H9 (cell line): ENCODE measurements around the gene GIT2. TPM values are rescaled to one million over a fixed set of nuclear protein-coding genes. Genes with fewer than 3 reads are reported as not detected.
A peak's percentile ranks its signal among the peaks of the same experiment; 100 is the strongest.

Experiments used
- DNase-seq: peaks from one replicate; pipeline ENCODE4 v3.0.0-alpha.2; 2017
- H2AFZ ChIP-seq: one replicate; pipeline ENCODE4 v1.6.1; 2013; ENCODE audit warnings: mild to moderate bottlenecking, low read length, control low read depth, moderate library complexity
- H2AK5ac ChIP-seq: 2 replicates; pipeline ENCODE4 v1.6.1; 2013; ENCODE audit warnings: low read length, control low read depth, mixed read lengths; ENCODE audit not compliant: insufficient read length
- H2BK120ac ChIP-seq: one replicate; pipeline ENCODE4 v1.6.1; 2013; ENCODE audit warnings: low read depth, mild to moderate bottlenecking, low read length, control low read depth, inconsistent platforms; ENCODE audit not compliant: poor library complexity, severe bottlenecking
- H2BK12ac ChIP-seq: 2 replicates; pipeline ENCODE4 v1.6.1; 2013; ENCODE audit warnings: low read length, control low read depth, mixed read lengths, low read depth; ENCODE audit not compliant: insufficient read length
- H2BK15ac ChIP-seq: 2 replicates; pipeline ENCODE4 v1.6.1; 2013; ENCODE audit warnings: low read depth, low read length, control low read depth
- H2BK20ac ChIP-seq: one replicate; pipeline ENCODE4 v1.6.1; 2013; ENCODE audit warnings: low read depth, mild to moderate bottlenecking, low read length, control low read depth, inconsistent platforms; ENCODE audit not compliant: poor library complexity, severe bottlenecking
- H2BK5ac ChIP-seq: 2 replicates; pipeline ENCODE4 v1.6.1; 2013; ENCODE audit warnings: low read length, control low read depth, mixed read lengths; ENCODE audit not compliant: insufficient read length
- H3K14ac ChIP-seq: 2 replicates; pipeline ENCODE4 v1.6.1; 2013; ENCODE audit warnings: low read length, control low read depth; ENCODE audit not compliant: insufficient read depth
- H3K18ac ChIP-seq: 2 replicates; pipeline ENCODE4 v1.6.1; 2013; ENCODE audit warnings: low read depth, mild to moderate bottlenecking, mixed read lengths, low read length, control low read depth; ENCODE audit not compliant: insufficient read length
- H3K23ac ChIP-seq: 2 replicates; pipeline ENCODE4 v1.6.1; 2013; ENCODE audit warnings: low read length, control low read depth, mixed read lengths, low read depth; ENCODE audit not compliant: insufficient read length
- H3K23me2 ChIP-seq: 2 replicates; pipeline ENCODE4 v1.6.1; 2013; ENCODE audit warnings: low read depth, mild to moderate bottlenecking, mixed read lengths, low read length, control low read depth; ENCODE audit not compliant: insufficient read length, poor library complexity, severe bottlenecking
- H3K27ac ChIP-seq: 2 replicates; pipeline ENCODE4 v1.5.1; 2013; ENCODE audit warnings: low read length, control low read depth, mixed read lengths, low read depth; ENCODE audit not compliant: insufficient read length
- H3K27me3 ChIP-seq: 2 replicates; pipeline ENCODE4 v1.6.1; 2013; ENCODE audit warnings: low read length, control low read depth, inconsistent platforms; ENCODE audit not compliant: insufficient read depth
- H3K4ac ChIP-seq: 2 replicates; pipeline ENCODE4 v1.6.1; 2013; ENCODE audit warnings: low read depth, mild to moderate bottlenecking, control low read depth, inconsistent platforms, low read length, moderate library complexity
- H3K4me1 ChIP-seq: 2 replicates; pipeline ENCODE4 v1.6.1; 2013; ENCODE audit warnings: low read length, control low read depth, inconsistent platforms; ENCODE audit not compliant: insufficient read depth
- H3K4me2 ChIP-seq: 2 replicates; pipeline ENCODE4 v1.6.1; 2013; ENCODE audit warnings: low read length, control low read depth, mixed read lengths; ENCODE audit not compliant: insufficient read length, insufficient read depth
- H3K56ac ChIP-seq: 2 replicates; pipeline ENCODE4 v1.6.1; 2013; ENCODE audit warnings: low read depth, mild to moderate bottlenecking, mixed read lengths, low read length, control low read depth; ENCODE audit not compliant: insufficient read length
- H3K79me1 ChIP-seq: 2 replicates; pipeline ENCODE4 v1.6.1; 2013; ENCODE audit warnings: low read depth, mild to moderate bottlenecking, moderate library complexity, low read length, control low read depth, inconsistent platforms; ENCODE audit not compliant: insufficient read depth, poor library complexity, severe bottlenecking
- H3K79me2 ChIP-seq: 2 replicates; pipeline ENCODE4 v1.6.1; 2013; ENCODE audit warnings: low read length, control low read depth, inconsistent platforms; ENCODE audit not compliant: insufficient read depth
- H3K9ac ChIP-seq: 2 replicates; pipeline ENCODE4 v1.6.1; 2013; ENCODE audit warnings: low read length, control low read depth, mixed read lengths; ENCODE audit not compliant: insufficient read length; ENCODE audit errors: extremely low read depth
- H3K9me3 ChIP-seq: one replicate; pipeline ENCODE4 v1.6.1; 2013; ENCODE audit warnings: low read depth, low read length, inconsistent platforms; ENCODE audit not compliant: control insufficient read depth
- H3T11ph ChIP-seq: one replicate; pipeline ENCODE4 v1.6.1; 2013; ENCODE audit warnings: mild to moderate bottlenecking, low read length, control low read depth, inconsistent platforms
- H4K20me1 ChIP-seq: one replicate; pipeline ENCODE4 v1.6.1; 2013; ENCODE audit not compliant: control insufficient read depth, insufficient read length, insufficient read depth
- H4K5ac ChIP-seq: 2 replicates; pipeline ENCODE4 v1.6.1; 2013; ENCODE audit warnings: low read depth, mild to moderate bottlenecking, mixed read lengths, low read length, control low read depth; ENCODE audit not compliant: insufficient read length
- H4K8ac ChIP-seq: replicated peaks from 2 replicates; pipeline ENCODE4 v1.6.1; 2013; ENCODE audit warnings: low read length, control low read depth, mixed read lengths, low read depth; ENCODE audit not compliant: insufficient read length
- H4K91ac ChIP-seq: 2 replicates; pipeline ENCODE4 v1.6.1; 2013; ENCODE audit warnings: low read depth, mild to moderate bottlenecking, moderate library complexity, mixed read lengths, low read length, control low read depth; ENCODE audit not compliant: insufficient read length
- H3K27ac Mint-ChIP-seq, 3 experiments: 2 replicates in 2 of 3; 3 replicates in 1 of 3; pipeline ENCODE4 v1.8.0; 2020 to 2021; ENCODE audit warnings: mixed read lengths in 3 of 3, mild to moderate bottlenecking in 1 of 3, moderate library complexity in 1 of 3
- H3K27me3 Mint-ChIP-seq: 2 replicates; pipeline ENCODE4 v1.8.0; 2021; ENCODE audit warnings: low read depth, mild to moderate bottlenecking, moderate library complexity, mixed read lengths
- H3K36me3 Mint-ChIP-seq, 3 experiments: 2 replicates in 2 of 3; 3 replicates in 1 of 3; pipeline ENCODE4 v1.8.0; 2020 to 2021; ENCODE audit warnings: low read depth in 3 of 3, mixed read lengths in 3 of 3; ENCODE audit not compliant: insufficient read depth in 1 of 3
- H3K4me1 Mint-ChIP-seq, 2 experiments: 2 replicates each; pipeline ENCODE4 v1.8.0; 2020; ENCODE audit warnings: mixed read lengths in 2 of 2
- H3K4me3 Mint-ChIP-seq, 2 experiments: 2 replicates in 1 of 2; 3 replicates in 1 of 2; pipeline ENCODE4 v1.8.0; 2020 to 2021; ENCODE audit warnings: mild to moderate bottlenecking in 2 of 2, mixed read lengths in 2 of 2, moderate library complexity in 1 of 2
- H3K9me3 Mint-ChIP-seq, 2 experiments: 2 replicates in 1 of 2; 3 replicates in 1 of 2; pipeline ENCODE4 v1.8.0; 2020; ENCODE audit warnings: mild to moderate bottlenecking in 2 of 2, mixed read lengths in 2 of 2, moderate library complexity in 1 of 2
- WGBS: extraction: QIAGEN DNeasy Blood & Tissue Kit; methylation state at CpG from one replicate; pipeline ENCODE4 v1.1.7; 2013; ENCODE audit warnings: missing lambda C conversion rate, low lambda C conversion rate, mixed read lengths; ENCODE audit not compliant: insufficient read length; ENCODE audit errors: extremely low coverage; 5-methylcytosine and 5-hydroxymethylcytosine counted together
- total RNA-seq: library from RNA; stranded (reverse); gene quantifications from 2 replicates; pipeline ENCODE4 v1.2.1, GENCODE V29; 2021
- TF ChIP-seq, protein P1 (sequence below): fragments of 200-600 bp; sonication (generic); conservative IDR thresholded peaks from 3 replicates; pipeline ENCODE4 v1.8.0; 2021; ENCODE audit warnings: antibody characterized with exemption, mild to moderate bottlenecking

The GIT2 gene
- total RNA-seq, 1 experiment from 2014 or later: 27.0 TPM

DNA sequence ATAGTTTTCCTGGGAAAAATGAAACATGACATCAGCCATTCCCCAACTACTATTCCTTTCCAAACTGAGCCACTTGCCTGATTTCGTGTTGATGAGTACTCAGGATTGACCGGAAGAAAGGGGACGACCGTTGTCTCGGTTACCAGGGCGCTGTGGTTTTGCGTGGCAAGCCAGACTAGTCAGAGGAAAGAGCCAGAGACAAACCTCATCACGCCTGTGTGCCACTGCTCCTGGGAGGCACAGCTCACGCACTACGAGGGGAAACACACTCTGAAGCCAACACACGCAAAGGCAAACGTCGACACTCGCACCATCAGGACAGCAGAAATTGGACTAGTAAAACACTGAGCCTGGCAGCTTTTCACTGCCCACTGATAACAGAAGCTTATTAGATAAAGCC is 35.0 kb downstream of the GIT2 start:
- no peak overlapping the region for H3K4me2 ChIP-seq
- no peaks in the 10 kb centered on the region for H3K23me2 ChIP-seq
- TF ChIP-seq, protein P1, sequence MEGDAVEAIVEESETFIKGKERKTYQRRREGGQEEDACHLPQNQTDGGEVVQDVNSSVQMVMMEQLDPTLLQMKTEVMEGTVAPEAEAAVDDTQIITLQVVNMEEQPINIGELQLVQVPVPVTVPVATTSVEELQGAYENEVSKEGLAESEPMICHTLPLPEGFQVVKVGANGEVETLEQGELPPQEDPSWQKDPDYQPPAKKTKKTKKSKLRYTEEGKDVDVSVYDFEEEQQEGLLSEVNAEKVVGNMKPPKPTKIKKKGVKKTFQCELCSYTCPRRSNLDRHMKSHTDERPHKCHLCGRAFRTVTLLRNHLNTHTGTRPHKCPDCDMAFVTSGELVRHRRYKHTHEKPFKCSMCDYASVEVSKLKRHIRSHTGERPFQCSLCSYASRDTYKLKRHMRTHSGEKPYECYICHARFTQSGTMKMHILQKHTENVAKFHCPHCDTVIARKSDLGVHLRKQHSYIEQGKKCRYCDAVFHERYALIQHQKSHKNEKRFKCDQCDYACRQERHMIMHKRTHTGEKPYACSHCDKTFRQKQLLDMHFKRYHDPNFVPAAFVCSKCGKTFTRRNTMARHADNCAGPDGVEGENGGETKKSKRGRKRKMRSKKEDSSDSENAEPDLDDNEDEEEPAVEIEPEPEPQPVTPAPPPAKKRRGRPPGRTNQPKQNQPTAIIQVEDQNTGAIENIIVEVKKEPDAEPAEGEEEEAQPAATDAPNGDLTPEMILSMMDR: no peak
- H3K27me3 ChIP-seq: no peaks in the 10 kb centered on the region
- no peak overlapping the region for H3K14ac ChIP-seq
- no peak overlapping the region for H3K27ac ChIP-seq
- no peak overlapping the region for H2BK20ac ChIP-seq
- H3K4me1 ChIP-seq: no peaks in the 10 kb centered on the region
- no peak overlapping the region for H2BK12ac ChIP-seq
- no peaks in the 10 kb centered on the region for H4K20me1 ChIP-seq
- H3K79me1 ChIP-seq: no peaks in the 10 kb centered on the region
- H2BK15ac ChIP-seq: no peak overlapping the region
- H3K27me3 Mint-ChIP-seq: no peaks in the 10 kb centered on the region
- H3K23ac ChIP-seq: no peak overlapping the region
- no CpG with 5 or more reads among the region's 14 CpGs for WGBS
- H3K56ac ChIP-seq: no peak overlapping the region
- no peaks in the 10 kb centered on the region for H3K4me1 Mint-ChIP-seq
- no peak overlapping the region for H4K91ac ChIP-seq
- H2AFZ ChIP-seq: no peak overlapping the region
- no peak for DNase-seq
- peaks cover 7 to 44% (median 22%) of the 10 kb centered on the region in 3 experiments; a peak in 6 of 7 replicates for H3K36me3 Mint-ChIP-seq
- H3K4me3 Mint-ChIP-seq: no peak overlapping the region
- H4K5ac ChIP-seq: no peak overlapping the region
- no peak overlapping the region for H3T11ph ChIP-seq
- no peak overlapping the region for H3K9ac ChIP-seq
- H3K27ac Mint-ChIP-seq: 0 out of 7 replicates have a peak overlapping the region, but pooled peaks of 1 of the 3 experiments have one; percentile 67
- H2BK120ac ChIP-seq: no peak overlapping the region
- H3K4ac ChIP-seq: no peak overlapping the region
- no peaks in the 10 kb centered on the region for H3K9me3 ChIP-seq
- no peak overlapping the region for H4K8ac ChIP-seq
- H2BK5ac ChIP-seq: no peak overlapping the region
- H3K79me2 ChIP-seq: no peaks in the 10 kb centered on the region
- no peak overlapping the region for H2AK5ac ChIP-seq
- no peak overlapping the region for H3K18ac ChIP-seq
- no peaks in the 10 kb centered on the region for H3K9me3 Mint-ChIP-seq
